GM12864 (cell line): ENCODE data around the gene PKD1.

ENCODE experiments used
- DNase-seq: peaks from one replicate; pipeline ENCODE4 v3.0.0-alpha.2; 2011; ENCODE audit warnings: low read depth
- H3K4me3 ChIP-seq: 2 replicates; pipeline ENCODE4 v1.5.1; 2011; ENCODE audit warnings: mild to moderate bottlenecking, low read depth, low read length, control low read depth
- CTCF ChIP-seq: IDR thresholded peaks from 2 replicates; pipeline ENCODE4 v1.5.1; 2011; ENCODE audit warnings: low read depth, mild to moderate bottlenecking, moderate library complexity, low read length, control low read depth, inconsistent platforms; ENCODE audit errors: missing control alignments

The PKD1 gene

GRCh38 chr16:2082983-2083364 lies 52.7 kb downstream of the PKD1 start:
- no peak overlapping the region for H3K4me3 ChIP-seq
- DNase-seq, result no peak
- TF ChIP-seq CTCF, result no peak

DNA sequence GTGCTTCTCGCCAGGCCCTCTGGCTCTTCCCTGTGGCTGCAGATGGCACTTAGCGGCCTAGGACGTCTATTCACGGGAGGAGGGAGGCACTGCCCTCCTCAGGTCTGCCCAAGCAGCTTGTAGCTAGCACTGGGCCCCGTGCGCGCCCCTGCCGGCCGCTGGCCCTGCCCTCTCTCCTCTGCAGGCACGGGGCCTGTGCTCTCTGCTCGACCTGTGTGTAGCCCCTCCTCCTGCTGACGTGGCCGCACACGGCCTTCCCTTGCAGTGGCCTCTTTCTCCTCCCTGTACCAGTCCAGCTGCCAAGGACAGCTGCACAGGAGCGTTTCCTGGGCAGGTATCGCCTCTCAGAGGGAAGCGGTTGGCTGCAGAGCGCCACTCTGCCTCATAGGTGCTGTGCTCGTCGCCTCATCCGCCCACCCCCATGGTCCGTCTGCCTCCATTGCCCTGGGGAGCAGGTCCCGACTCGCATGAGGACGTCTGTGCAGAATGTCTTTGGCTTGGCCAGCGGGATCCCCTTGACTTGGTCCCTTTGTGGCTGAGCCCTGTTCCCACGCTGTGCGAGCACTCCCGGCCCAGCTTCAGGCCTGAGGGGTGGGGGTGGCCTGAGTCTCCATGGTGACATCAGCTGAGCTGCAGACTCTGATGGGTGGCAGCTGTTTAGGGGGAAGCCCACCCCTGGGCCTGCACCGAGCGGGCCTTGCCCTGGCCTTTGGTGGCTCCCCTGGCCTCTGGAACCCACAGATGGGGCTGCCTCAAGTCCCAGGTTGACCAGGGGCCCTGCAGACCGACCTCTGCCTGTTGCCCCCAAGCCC lies 53.3 kb downstream of the PKD1 start:
- no peak for TF ChIP-seq CTCF
- DNase-seq, result no peak
- H3K4me3 ChIP-seq, result no peak overlapping the region

DNA sequence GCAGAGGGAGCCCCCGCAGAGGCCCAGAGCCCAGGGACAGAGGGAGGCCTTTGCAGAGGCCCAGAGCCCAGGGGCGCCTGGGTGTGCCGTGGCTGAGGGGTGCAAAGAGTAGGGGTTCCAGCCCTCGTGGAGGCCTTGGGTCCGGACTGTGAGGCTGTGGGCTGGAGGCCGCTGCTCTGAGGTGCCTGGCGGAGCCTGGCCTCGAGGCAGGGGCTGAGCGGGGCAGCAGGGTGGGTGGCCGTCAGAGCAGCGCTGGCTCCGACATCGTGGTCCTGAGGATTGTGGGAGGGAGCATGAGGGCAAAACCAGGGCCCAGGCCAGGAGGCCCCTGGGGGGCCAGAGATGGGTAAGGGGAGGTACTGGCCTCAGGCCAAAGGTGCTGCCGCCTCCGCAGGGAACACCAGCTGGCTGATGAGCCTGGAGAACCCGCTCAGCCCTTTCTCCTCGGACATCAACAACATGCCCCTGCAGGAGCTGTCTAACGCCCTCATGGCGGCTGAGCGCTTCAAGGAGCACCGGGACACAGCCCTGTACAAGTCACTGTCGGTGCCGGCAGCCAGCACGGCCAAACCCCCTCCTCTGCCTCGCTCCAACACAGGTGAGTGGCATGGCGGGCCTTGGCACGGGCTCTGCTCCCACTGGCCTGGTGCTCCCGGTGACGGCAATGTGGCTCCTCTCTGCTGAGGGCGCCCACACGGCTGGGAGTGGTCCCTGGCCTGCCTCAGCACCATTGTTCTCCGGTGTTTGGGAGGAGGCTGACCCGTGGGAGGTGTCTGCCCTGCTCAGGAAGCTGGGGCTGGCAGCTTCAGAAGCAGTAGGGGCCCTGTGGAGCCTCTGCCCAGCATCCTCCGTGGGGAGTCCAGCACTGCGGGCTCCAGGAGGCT lies 54.3 kb downstream of the PKD1 start:
- H3K4me3 ChIP-seq, result no peak overlapping the region
- no peak for DNase-seq
- no peak for TF ChIP-seq CTCF

- no peak for DNase-seq
- no peak for TF ChIP-seq CTCF
- no peak overlapping the region for H3K4me3 ChIP-seq
Observed at GRCh38 chr16:2079991-2080390, 55.7 kb downstream of the PKD1 start.

DNA sequence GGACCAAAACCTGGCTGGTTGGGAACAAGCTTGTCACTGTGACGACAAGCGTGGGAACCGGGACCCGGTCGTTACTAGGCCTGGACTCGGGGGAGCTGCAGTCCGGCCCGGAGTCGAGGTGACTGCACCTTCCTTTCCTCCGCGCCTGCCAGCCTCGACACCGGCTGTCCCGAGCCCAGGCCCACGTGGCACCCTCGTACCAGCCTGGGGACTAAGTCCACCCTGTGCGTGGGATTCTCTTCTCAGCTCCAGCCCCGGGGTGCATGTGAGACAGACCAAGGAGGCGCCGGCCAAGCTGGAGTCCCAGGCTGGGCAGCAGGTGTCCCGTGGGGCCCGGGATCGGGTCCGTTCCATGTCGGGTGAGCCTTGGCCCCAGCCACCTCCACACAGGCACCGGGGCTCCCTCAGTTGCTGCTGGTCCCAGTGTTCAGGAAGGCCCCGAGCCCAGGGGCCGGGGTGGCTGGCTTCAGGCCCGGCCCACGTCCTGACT lies 56.3 kb downstream of the PKD1 start:
- no peak overlapping the region for H3K4me3 ChIP-seq
- no peak for TF ChIP-seq CTCF
- DNase-seq, result no peak

- TF ChIP-seq CTCF, result no peak
- no peak overlapping the region for H3K4me3 ChIP-seq
- no peak for DNase-seq
Observed at GRCh38 chr16:2078691-2079090, 57.0 kb downstream of the PKD1 start.
